ENCODE data around the gene CASKIN2. TPM values are rescaled to one million over a fixed set of nuclear protein-coding genes. Genes with fewer than 3 reads are reported as not detected.

The CASKIN2 gene
- total RNA-seq, 1 experiment from 2014 or later = 37.0 TPM

DNA sequence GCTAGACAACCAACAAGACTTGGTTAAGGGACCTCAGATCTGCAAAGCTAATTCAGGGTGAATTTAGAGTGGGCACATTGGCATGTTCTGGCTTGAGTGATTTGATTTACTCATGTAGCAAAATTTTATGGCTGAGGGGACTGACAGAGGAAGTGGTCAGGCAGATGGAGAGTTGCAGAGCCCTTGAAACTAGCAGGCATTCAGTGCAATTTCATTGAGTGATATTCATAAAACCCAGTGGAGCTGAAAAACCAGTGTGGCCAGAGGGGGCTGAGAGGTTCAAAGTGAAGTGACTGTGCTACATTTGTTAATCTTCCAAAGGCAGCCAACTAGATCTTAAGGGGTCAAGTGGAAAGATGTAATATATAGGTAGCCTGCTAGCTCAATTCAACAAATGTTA is 61.1 kb downstream of the CASKIN2 start:
- H3K23ac ChIP-seq (ENCODE audit: insufficient read length, low read depth, low read length) = no peak overlapping the region
- H4K20me1 ChIP-seq (ENCODE audit: control insufficient read depth, insufficient read depth, insufficient read length) = no peaks in the 10 kb centered on the region
- no peak overlapping the region for H2BK5ac ChIP-seq (ENCODE audit: insufficient read length, low read length)
- peaks cover 16 to 21% of the 10 kb centered on the region in 2 experiments for H3K4me1 Mint-ChIP-seq
- no peak overlapping the region for H3K4me2 ChIP-seq (ENCODE audit: insufficient read depth, insufficient read length, low read length)
- no peaks in the 10 kb centered on the region for H3K27me3 ChIP-seq (ENCODE audit: insufficient read depth, low read length)
- H3K23me2 ChIP-seq (ENCODE audit: insufficient read length, low read depth, low read length, poor library complexity, severe bottlenecking) = peaks cover 13% of the 10 kb centered on the region
- no peak overlapping the region for H3K56ac ChIP-seq (ENCODE audit: insufficient read length, low read depth, low read length)
- no peak overlapping the region for H3K9ac ChIP-seq (ENCODE audit: extremely low read depth, insufficient read length, low read length)
- TF ChIP-seq, protein P1, sequence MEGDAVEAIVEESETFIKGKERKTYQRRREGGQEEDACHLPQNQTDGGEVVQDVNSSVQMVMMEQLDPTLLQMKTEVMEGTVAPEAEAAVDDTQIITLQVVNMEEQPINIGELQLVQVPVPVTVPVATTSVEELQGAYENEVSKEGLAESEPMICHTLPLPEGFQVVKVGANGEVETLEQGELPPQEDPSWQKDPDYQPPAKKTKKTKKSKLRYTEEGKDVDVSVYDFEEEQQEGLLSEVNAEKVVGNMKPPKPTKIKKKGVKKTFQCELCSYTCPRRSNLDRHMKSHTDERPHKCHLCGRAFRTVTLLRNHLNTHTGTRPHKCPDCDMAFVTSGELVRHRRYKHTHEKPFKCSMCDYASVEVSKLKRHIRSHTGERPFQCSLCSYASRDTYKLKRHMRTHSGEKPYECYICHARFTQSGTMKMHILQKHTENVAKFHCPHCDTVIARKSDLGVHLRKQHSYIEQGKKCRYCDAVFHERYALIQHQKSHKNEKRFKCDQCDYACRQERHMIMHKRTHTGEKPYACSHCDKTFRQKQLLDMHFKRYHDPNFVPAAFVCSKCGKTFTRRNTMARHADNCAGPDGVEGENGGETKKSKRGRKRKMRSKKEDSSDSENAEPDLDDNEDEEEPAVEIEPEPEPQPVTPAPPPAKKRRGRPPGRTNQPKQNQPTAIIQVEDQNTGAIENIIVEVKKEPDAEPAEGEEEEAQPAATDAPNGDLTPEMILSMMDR (conservative IDR thresholded peaks at IDR 0.05) = no peak
- H3K36me3 Mint-ChIP-seq (ENCODE audit: insufficient read depth in 1 of 3, low read depth in 3 of 3) = no peaks in the 10 kb centered on the region
- H3K79me2 ChIP-seq (ENCODE audit: insufficient read depth, low read length) = no peaks in the 10 kb centered on the region
- H3K27me3 Mint-ChIP-seq (ENCODE audit: low read depth) = no peaks in the 10 kb centered on the region
- H3T11ph ChIP-seq (ENCODE audit: low read length) = no peak overlapping the region
- no peak overlapping the region for H3K4ac ChIP-seq (ENCODE audit: low read depth, low read length)
- H2BK20ac ChIP-seq (ENCODE audit: low read depth, low read length, poor library complexity, severe bottlenecking) = no peak overlapping the region
- H2AK5ac ChIP-seq (ENCODE audit: insufficient read length, low read length) = no peak overlapping the region
- no peak overlapping the region for H3K18ac ChIP-seq (ENCODE audit: insufficient read length, low read depth, low read length)
- H3K9me3 ChIP-seq (ENCODE audit: control insufficient read depth, low read depth, low read length) = no peaks in the 10 kb centered on the region
- no peak for DNase-seq
- no peak overlapping the region for H4K8ac ChIP-seq (replicated peaks; ENCODE audit: insufficient read length, low read depth, low read length)
- no peaks in the 10 kb centered on the region for H3K9me3 Mint-ChIP-seq
- no peak overlapping the region for H3K4me3 Mint-ChIP-seq
- no peaks in the 10 kb centered on the region for H3K79me1 ChIP-seq (ENCODE audit: insufficient read depth, low read depth, low read length, poor library complexity, severe bottlenecking)
- H4K5ac ChIP-seq (ENCODE audit: insufficient read length, low read depth, low read length) = no peak overlapping the region
- H3K27ac Mint-ChIP-seq = no peak overlapping the region
- H2BK15ac ChIP-seq (ENCODE audit: low read depth, low read length) = no peak overlapping the region
- H3K14ac ChIP-seq (ENCODE audit: insufficient read depth, low read length) = no peak overlapping the region
- H2BK120ac ChIP-seq (ENCODE audit: low read depth, low read length, poor library complexity, severe bottlenecking) = no peak overlapping the region
- no peak overlapping the region for H2AFZ ChIP-seq (ENCODE audit: low read length)
- no peaks in the 10 kb centered on the region; the same call in 1 of the 2 replicates for H3K4me1 ChIP-seq (ENCODE audit: insufficient read depth, low read length)
- H4K91ac ChIP-seq (ENCODE audit: insufficient read length, low read depth, low read length) = no peak overlapping the region
- H2BK12ac ChIP-seq (ENCODE audit: insufficient read length, low read depth, low read length) = no peak overlapping the region
- no peak overlapping the region for H3K27ac ChIP-seq (ENCODE audit: insufficient read length, low read depth, low read length)
